B cell (primary cell): ENCODE measurements around the gene FRMD4B. TPM values are rescaled to one million over a fixed set of nuclear protein-coding genes. Genes with fewer than 3 reads are reported as not detected.
"Not testable (repeated sequence)": the region's sequence is repeated elsewhere in the genome, so short reads cannot be mapped to it uniquely, and the experiment has no call there.

Experiments
- ATAC-seq: fragments of 200-7000 bp; cut with Tn5 transposase; one replicate; pipeline ENCODE4 v1.10.0; 2021; ENCODE audit warnings: low read depth, mild to moderate bottlenecking, moderate number of reproducible peaks, moderate library complexity
- CTCF ChIA-PET: fragments of 350-600 bp; sonication (Branson Sonifier 250); formaldehyde crosslinking; loops from one replicate; lab custom pipeline; 2021; ENCODE audit warnings: antibody characterized with exemption, inconsistent platforms; lab: Charles Lee
- POLR2A ChIA-PET: fragments of 350-600 bp; sonication (Branson Sonifier 250); formaldehyde crosslinking; loops from one replicate; lab custom pipeline; 2021; ENCODE audit warnings: antibody characterized with exemption; lab: Charles Lee
- DNase-seq: peaks from one replicate; pipeline ENCODE4 v3.0.0; 2013
- H2AFZ ChIP-seq: 2 replicates; pipeline ENCODE4 v1.6.1; 2012; ENCODE audit warnings: mild to moderate bottlenecking, low read depth, low read length; ENCODE audit not compliant: insufficient read depth, poor library complexity, severe bottlenecking
- H3K27ac ChIP-seq, 2 donors: 1 replicate in 1 of 2; 2 replicates in 1 of 2; pipeline ENCODE4 v1.5.1; 2012 to 2013; ENCODE audit warnings: low read length in 2 of 2, mild to moderate bottlenecking in 2 of 2, moderate library complexity in 1 of 2
- H3K27me3 ChIP-seq, 4 experiments: fragments of 200-600 bp in 1 of 4; sonication (generic) in 1 of 4; replicated peaks in 1 of 4; 1 replicate in 2 of 4; 2 replicates in 2 of 4; pipeline versions ENCODE4 v1.6.1 to v1.7.0; 2013 to 2016; ENCODE audit warnings: low read length in 3 of 4, mild to moderate bottlenecking in 2 of 4, mixed read lengths in 1 of 4, moderate library complexity in 1 of 4; ENCODE audit not compliant: insufficient read depth in 4 of 4, control insufficient read depth in 3 of 4; ENCODE audit errors: control extremely low read depth in 1 of 4
- H3K36me3 ChIP-seq, 2 experiments: replicated peaks in 1 of 2; 1 replicate in 1 of 2; 2 replicates in 1 of 2; pipeline versions ENCODE4 v1.6.1 to v1.7.1; 2013; ENCODE audit warnings: low read length in 1 of 2; ENCODE audit not compliant: insufficient read depth in 2 of 2, control insufficient read depth in 1 of 2; ENCODE audit errors: control extremely low read depth in 1 of 2, extremely low read depth in 1 of 2
- H3K4me1 ChIP-seq, 2 donors: fragments of 200-600 bp in 1 of 2; sonication (generic) in 1 of 2; 1 replicate in 1 of 2; 2 replicates in 1 of 2; pipeline versions ENCODE4 v1.5.1 to v1.6.1; 2013 to 2017; ENCODE audit warnings: low read length in 2 of 2; ENCODE audit not compliant: control insufficient read depth in 2 of 2, insufficient read depth in 2 of 2
- H3K4me2 ChIP-seq: replicated peaks from 2 replicates; pipeline ENCODE3; 2012; ENCODE audit warnings: mild to moderate bottlenecking, low read depth, low read length; ENCODE audit not compliant: poor library complexity, severe bottlenecking
- H3K4me3 ChIP-seq, 5 experiments: fragments of 200-600 bp in 1 of 5; sonication (generic) in 1 of 5; 1 replicate in 3 of 5; 2 replicates in 2 of 5; pipeline versions ENCODE4 v1.5.1 to v1.7.0; 2011 to 2016; ENCODE audit warnings: low read length in 4 of 5, mild to moderate bottlenecking in 4 of 5, low read depth in 2 of 5, control low read depth in 1 of 5, moderate library complexity in 1 of 5; ENCODE audit not compliant: insufficient read depth in 1 of 5; ENCODE audit errors: control extremely low read depth in 1 of 5, extremely low read depth in 1 of 5
- H3K79me2 ChIP-seq: fragments of 200-600 bp; sonication (generic); one replicate; pipeline ENCODE4 v1.6.0; 2016; ENCODE audit warnings: low read length; ENCODE audit not compliant: control insufficient read depth, insufficient read depth
- H3K9ac ChIP-seq: fragments of 200-600 bp; sonication (generic); 2 replicates; pipeline ENCODE4 v1.6.1; 2017; ENCODE audit warnings: mild to moderate bottlenecking, low read length, moderate library complexity
- H3K9me3 ChIP-seq, 3 donors: one replicate each; pipeline versions ENCODE4 v1.6.1 to v1.7.1; 2013; ENCODE audit warnings: low read length in 2 of 3; ENCODE audit not compliant: control insufficient read depth in 2 of 3, insufficient read depth in 1 of 3; ENCODE audit errors: control extremely low read depth in 1 of 3
- H4K20me1 ChIP-seq: 2 replicates; pipeline ENCODE4 v1.6.0; 2012; ENCODE audit warnings: mild to moderate bottlenecking, low read length; ENCODE audit not compliant: insufficient read depth, control insufficient read depth, poor library complexity, severe bottlenecking
- H3K27ac Mint-ChIP-seq: one replicate; pipeline ENCODE4 v1.8.0; 2021; ENCODE audit warnings: mixed read lengths
- H3K27me3 Mint-ChIP-seq: one replicate; pipeline ENCODE4 v1.8.0; 2021; ENCODE audit warnings: mixed read lengths
- H3K4me1 Mint-ChIP-seq: one replicate; pipeline ENCODE4 v1.8.0; 2021; ENCODE audit warnings: mixed read lengths
- H3K4me3 Mint-ChIP-seq: one replicate; pipeline ENCODE4 v1.8.0; 2021; ENCODE audit warnings: mixed read lengths
- H3K9me3 Mint-ChIP-seq: one replicate; pipeline ENCODE4 v1.8.0; 2022; ENCODE audit warnings: mixed read lengths; ENCODE audit not compliant: insufficient read depth
- EZH2 ChIP-seq: IDR thresholded peaks from 2 replicates; pipeline ENCODE4 v1.6.1; 2012; ENCODE audit warnings: borderline replicate concordance, low read depth, mild to moderate bottlenecking, moderate library complexity, low read length; ENCODE audit not compliant: insufficient read depth, poor library complexity, severe bottlenecking
- WGBS: methylation state at CpG from one replicate; pipeline ENCODE4 v1.1.5; 2013; ENCODE audit warnings: missing lambda C conversion rate; ENCODE audit not compliant: insufficient coverage; 5-methylcytosine and 5-hydroxymethylcytosine counted together
- intact Hi-C: fragments of 100-400 bp; cut with micrococcal nuclease; formaldehyde crosslinking; loops from one replicate; pipeline ENCODE4 v1.10.0; 2022
- polyA plus RNA-seq: library from polyadenylated mRNA; depleted of rRNA; stranded (reverse); fragments of >200 nt; gene quantifications from 2 replicates; pipeline ENCODE4 v1.2.3, GENCODE V29; 2012
- total RNA-seq, 2 donors: library from RNA; stranded (reverse); fragments of 120-200 nt in 1 of 2; gene quantifications; 1 replicate in 1 of 2; 2 replicates in 1 of 2; pipeline versions ENCODE4 v1.2.3 to v1.2.4, GENCODE V29; 2013 to 2022
- TF ChIP-seq, protein P1 (sequence below): fragments of 200-600 bp; IDR thresholded peaks from one replicate; pipeline ENCODE4 v1.8.0; 2022; ENCODE audit warnings: antibody characterized with exemption, mild to moderate bottlenecking

Gene FRMD4B
- total and polyA plus RNA-seq, 2 donors (not counting 1 experiment from before 2014, with no cell fraction given): 0.06 to 0.20 TPM

DNA sequence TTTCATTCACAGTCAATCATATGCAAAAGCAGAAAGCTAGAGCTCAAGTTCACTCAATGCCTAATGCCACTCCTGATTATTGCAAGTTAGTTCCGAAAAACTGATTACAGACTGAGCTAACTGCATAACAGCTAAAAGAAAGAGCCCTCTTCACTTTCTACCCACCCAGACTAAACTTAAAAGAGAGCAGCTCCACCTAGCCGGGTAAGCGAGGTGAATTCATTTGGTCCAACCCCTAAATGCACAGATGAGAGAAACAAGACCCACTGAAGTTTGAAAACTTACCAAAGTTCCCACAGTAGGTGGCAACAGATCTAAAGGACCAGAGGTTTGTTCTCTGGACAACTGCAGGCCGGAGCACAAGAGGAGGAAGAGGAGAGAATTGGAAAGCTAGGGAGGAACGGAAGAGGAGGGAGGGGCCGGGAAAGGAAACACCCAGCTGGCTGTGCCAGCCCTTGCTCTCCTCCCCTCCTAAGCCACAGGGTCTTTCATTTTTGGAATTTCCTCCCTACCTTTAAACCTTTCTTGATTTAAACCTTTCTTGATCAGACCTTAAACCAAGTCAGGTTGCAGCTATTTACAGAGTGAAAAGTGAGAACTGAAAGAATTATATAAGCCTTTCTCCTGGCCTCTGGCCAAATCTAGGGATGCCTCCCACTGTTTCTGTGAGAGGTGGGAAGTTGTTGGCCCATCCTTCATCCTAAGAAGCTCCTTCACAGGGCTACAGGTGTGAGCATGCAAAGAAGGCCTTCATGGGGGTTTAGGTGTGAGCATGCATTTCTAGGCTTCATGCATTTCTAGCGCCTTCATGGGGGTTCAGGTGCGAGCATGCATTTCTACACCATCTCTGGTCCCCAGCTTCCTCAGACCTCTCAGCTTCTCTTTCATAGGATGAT lies 148.8 kb downstream of the FRMD4B start:
- Histone ChIP-seq H3K9ac (no peak overlapping the region), H3K4me1 (no peaks in the 10 kb centered on the region), H3K27ac (no peak overlapping the region), H3K4me3 (no peak overlapping the region), H2AFZ (no peak overlapping the region), H4K20me1 (no peaks in the 10 kb centered on the region), H3K79me2 (no peaks in the 10 kb centered on the region), H3K27me3 (no peaks in the 10 kb centered on the region), H3K4me2 (no peak overlapping the region), H3K36me3 (no peaks in the 10 kb centered on the region), H3K9me3 (no peaks in the 10 kb centered on the region)
- Mint-ChIP-seq H3K9me3 (no peaks in the 10 kb centered on the region), H3K27ac (no peak overlapping the region), H3K4me1 (peaks cover 1% of the 10 kb centered on the region), H3K4me3 (no peak overlapping the region), H3K27me3 (no peaks in the 10 kb centered on the region)
- POLR2A ChIA-PET: no interaction called here
- DNase-seq (no peak), ATAC-seq (no peak)
- intact Hi-C loops: no loop called here
- TF ChIP-seq, protein P1, sequence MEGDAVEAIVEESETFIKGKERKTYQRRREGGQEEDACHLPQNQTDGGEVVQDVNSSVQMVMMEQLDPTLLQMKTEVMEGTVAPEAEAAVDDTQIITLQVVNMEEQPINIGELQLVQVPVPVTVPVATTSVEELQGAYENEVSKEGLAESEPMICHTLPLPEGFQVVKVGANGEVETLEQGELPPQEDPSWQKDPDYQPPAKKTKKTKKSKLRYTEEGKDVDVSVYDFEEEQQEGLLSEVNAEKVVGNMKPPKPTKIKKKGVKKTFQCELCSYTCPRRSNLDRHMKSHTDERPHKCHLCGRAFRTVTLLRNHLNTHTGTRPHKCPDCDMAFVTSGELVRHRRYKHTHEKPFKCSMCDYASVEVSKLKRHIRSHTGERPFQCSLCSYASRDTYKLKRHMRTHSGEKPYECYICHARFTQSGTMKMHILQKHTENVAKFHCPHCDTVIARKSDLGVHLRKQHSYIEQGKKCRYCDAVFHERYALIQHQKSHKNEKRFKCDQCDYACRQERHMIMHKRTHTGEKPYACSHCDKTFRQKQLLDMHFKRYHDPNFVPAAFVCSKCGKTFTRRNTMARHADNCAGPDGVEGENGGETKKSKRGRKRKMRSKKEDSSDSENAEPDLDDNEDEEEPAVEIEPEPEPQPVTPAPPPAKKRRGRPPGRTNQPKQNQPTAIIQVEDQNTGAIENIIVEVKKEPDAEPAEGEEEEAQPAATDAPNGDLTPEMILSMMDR: no peak
- no peak for TF ChIP-seq EZH2
- 67% methylated on average over 3 of the region's 8 CpGs for WGBS
- CTCF ChIA-PET: no interaction called here

DNA sequence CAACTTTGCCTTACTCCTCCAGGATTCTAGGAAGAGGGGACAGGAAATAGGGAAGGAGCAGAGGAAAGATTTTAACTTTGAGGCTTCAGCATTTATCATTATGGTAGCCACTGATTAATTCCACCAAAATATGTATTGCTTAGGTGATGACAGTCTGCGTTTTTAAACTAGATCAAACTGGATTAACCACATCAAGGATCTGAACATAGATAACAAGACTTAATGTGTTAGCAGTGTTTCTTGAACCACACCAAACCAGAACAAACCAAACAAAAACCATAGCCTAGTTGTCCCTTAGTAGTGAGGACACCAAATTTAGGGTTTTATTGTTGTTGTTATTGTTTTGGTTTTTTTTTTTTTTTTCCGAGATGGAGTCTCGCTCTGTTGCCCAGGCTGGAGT lies 150.0 kb downstream of the FRMD4B start:
- ChIA-PET CTCF (no interaction called here), POLR2A (no interaction called here)
- H3K9me3 Mint-ChIP-seq: no peaks in the 10 kb centered on the region
- no peaks in the 10 kb centered on the region for H3K27me3 ChIP-seq
- no peak overlapping the region for H3K27ac Mint-ChIP-seq
- H3K4me1 Mint-ChIP-seq: peaks cover 1% of the 10 kb centered on the region
- DNase-seq (no peak), ATAC-seq (no peak)
- no peaks in the 10 kb centered on the region for H3K9me3 ChIP-seq
- H2AFZ ChIP-seq: no peak overlapping the region
- H3K4me1 ChIP-seq: no peaks in the 10 kb centered on the region
- intact Hi-C loops: no loop called here
- no CpG with 5 or more reads among the region's 3 CpGs for WGBS
- H3K36me3 ChIP-seq: no peaks in the 10 kb centered on the region
- no peak overlapping the region for H3K9ac ChIP-seq
- no peak overlapping the region for H3K27ac ChIP-seq
- TF ChIP-seq EZH2: no peak
- TF ChIP-seq, protein P1: no peak
- H4K20me1 ChIP-seq: no peaks in the 10 kb centered on the region
- no peak overlapping the region for H3K4me3 Mint-ChIP-seq
- no peaks in the 10 kb centered on the region for H3K27me3 Mint-ChIP-seq
- H3K79me2 ChIP-seq: no peaks in the 10 kb centered on the region
- no peak overlapping the region for H3K4me2 ChIP-seq
- H3K4me3 ChIP-seq: no peak overlapping the region

DNA sequence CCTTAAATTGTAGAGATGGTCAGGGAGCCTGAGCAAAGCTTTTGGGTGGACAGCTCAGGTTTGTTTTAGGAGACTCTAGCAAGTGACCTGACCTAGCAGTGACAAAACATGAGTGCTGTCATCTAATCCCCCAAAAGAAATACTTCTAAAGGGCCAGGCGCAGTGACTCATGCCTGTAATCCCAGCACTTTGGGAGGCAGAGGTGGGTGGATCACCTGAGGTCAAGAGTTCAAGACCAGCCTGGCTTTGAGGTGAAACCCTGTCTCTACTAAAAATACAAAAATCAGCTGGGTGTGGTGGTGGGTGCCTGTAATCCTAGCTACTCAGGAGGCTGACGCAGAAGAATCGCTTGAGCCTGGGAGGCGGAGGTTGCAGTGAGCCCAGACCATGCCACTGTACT lies 150.7 kb downstream of the FRMD4B start:
- H3K9me3 ChIP-seq, DNase-seq, intact Hi-C loops, H3K4me2 ChIP-seq, POLR2A ChIA-PET, H4K20me1 ChIP-seq, H3K27me3 Mint-ChIP-seq, H3K9me3 Mint-ChIP-seq, H3K9ac ChIP-seq, H3K79me2 ChIP-seq, H3K27ac Mint-ChIP-seq, CTCF ChIA-PET, H3K4me1 Mint-ChIP-seq, H3K36me3 ChIP-seq, H3K4me3 Mint-ChIP-seq, H3K4me3 ChIP-seq, ATAC-seq, H2AFZ ChIP-seq, H3K27me3 ChIP-seq, H3K4me1 ChIP-seq, H3K27ac ChIP-seq: not testable (repeated sequence)
- no CpG with 5 or more reads among the region's 4 CpGs for WGBS
